ENCODE results near the gene CREB5.

- TF ChIP-seq CTCF (IDR thresholded peaks at IDR 0.05) (no peak), POLR2A (IDR thresholded peaks at IDR 0.05) (no peak)
These were observed 40.5 kb upstream of the CREB5 start for GRCh38 chr7:28371846-28372245.
